ENCODE data around the gene DCDC2B. TPM values are rescaled to one million over a fixed set of nuclear protein-coding genes. Genes with fewer than 3 reads are reported as not detected.

Gene DCDC2B
- total and polyA plus RNA-seq, 2 of the 13 experiments (the other 11 are each of a cell fraction or from before 2014, with no cell fraction given), result not detected

- TF ChIP-seq ZNF790 (CRISPR knock-in tag; IDR thresholded peaks at IDR 0.05; ENCODE audit: borderline replicate concordance), result peak; percentile 54; the same call in 1 of the 2 replicates
- TF ChIP-seq ATRX (CRISPR knock-in tag; IDR thresholded peaks at IDR 0.05; ENCODE audit: borderline replicate concordance), result no peak
- TF ChIP-seq POLR2G (IDR thresholded peaks at IDR 0.05; ENCODE audit: low read depth, low read length), result peak; percentile 82
- no peak for TF ChIP-seq MEIS1 (CRISPR knock-in tag; IDR thresholded peaks at IDR 0.05; ENCODE audit: borderline replicate concordance)
- TF ChIP-seq ZNF335 (CRISPR knock-in tag; IDR thresholded peaks at IDR 0.05), result no peak
- TF ChIP-seq, protein P1, sequence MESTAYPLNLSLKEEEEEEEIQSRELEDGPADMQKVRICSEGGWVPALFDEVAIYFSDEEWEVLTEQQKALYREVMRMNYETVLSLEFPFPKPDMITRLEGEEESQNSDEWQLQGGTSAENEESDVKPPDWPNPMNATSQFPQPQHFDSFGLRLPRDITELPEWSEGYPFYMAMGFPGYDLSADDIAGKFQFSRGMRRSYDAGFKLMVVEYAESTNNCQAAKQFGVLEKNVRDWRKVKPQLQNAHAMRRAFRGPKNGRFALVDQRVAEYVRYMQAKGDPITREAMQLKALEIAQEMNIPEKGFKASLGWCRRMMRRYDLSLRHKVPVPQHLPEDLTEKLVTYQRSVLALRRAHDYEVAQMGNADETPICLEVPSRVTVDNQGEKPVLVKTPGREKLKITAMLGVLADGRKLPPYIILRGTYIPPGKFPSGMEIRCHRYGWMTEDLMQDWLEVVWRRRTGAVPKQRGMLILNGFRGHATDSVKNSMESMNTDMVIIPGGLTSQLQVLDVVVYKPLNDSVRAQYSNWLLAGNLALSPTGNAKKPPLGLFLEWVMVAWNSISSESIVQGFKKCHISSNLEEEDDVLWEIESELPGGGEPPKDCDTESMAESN (CRISPR knock-in tag; conservative IDR thresholded peaks at IDR 0.05), result peak; percentile 71; the same call in 1 of the 2 replicates
- TF ChIP-seq, protein P2, sequence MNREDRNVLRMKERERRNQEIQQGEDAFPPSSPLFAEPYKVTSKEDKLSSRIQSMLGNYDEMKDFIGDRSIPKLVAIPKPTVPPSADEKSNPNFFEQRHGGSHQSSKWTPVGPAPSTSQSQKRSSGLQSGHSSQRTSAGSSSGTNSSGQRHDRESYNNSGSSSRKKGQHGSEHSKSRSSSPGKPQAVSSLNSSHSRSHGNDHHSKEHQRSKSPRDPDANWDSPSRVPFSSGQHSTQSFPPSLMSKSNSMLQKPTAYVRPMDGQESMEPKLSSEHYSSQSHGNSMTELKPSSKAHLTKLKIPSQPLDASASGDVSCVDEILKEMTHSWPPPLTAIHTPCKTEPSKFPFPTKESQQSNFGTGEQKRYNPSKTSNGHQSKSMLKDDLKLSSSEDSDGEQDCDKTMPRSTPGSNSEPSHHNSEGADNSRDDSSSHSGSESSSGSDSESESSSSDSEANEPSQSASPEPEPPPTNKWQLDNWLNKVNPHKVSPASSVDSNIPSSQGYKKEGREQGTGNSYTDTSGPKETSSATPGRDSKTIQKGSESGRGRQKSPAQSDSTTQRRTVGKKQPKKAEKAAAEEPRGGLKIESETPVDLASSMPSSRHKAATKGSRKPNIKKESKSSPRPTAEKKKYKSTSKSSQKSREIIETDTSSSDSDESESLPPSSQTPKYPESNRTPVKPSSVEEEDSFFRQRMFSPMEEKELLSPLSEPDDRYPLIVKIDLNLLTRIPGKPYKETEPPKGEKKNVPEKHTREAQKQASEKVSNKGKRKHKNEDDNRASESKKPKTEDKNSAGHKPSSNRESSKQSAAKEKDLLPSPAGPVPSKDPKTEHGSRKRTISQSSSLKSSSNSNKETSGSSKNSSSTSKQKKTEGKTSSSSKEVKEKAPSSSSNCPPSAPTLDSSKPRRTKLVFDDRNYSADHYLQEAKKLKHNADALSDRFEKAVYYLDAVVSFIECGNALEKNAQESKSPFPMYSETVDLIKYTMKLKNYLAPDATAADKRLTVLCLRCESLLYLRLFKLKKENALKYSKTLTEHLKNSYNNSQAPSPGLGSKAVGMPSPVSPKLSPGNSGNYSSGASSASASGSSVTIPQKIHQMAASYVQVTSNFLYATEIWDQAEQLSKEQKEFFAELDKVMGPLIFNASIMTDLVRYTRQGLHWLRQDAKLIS (CRISPR knock-in tag; IDR thresholded peaks at IDR 0.05), result no peak
- no peak for TF ChIP-seq NFE2L1 (CRISPR knock-in tag; IDR thresholded peaks at IDR 0.05; ENCODE audit: borderline replicate concordance)
- TF ChIP-seq ZNF614 (CRISPR knock-in tag; IDR thresholded peaks at IDR 0.05; ENCODE audit: borderline replicate concordance), result 0 out of 2 replicates have a peak, but pooled peaks have one; percentile 60
- no peak for TF ChIP-seq IRF2 (CRISPR knock-in tag; IDR thresholded peaks at IDR 0.05)
- TF ChIP-seq MEIS2 (CRISPR knock-in tag; IDR thresholded peaks at IDR 0.05), result no peak
- no peak for TF ChIP-seq ZNF557 (CRISPR knock-in tag; IDR thresholded peaks at IDR 0.05)
- TF ChIP-seq FOXP4 (CRISPR knock-in tag; IDR thresholded peaks at IDR 0.05), result peak; percentile 25; the same call in 1 of the 2 replicates
- no peak for TF ChIP-seq GRHL1 (CRISPR knock-in tag; conservative IDR thresholded peaks at IDR 0.05)
- TF ChIP-seq, protein P3, sequence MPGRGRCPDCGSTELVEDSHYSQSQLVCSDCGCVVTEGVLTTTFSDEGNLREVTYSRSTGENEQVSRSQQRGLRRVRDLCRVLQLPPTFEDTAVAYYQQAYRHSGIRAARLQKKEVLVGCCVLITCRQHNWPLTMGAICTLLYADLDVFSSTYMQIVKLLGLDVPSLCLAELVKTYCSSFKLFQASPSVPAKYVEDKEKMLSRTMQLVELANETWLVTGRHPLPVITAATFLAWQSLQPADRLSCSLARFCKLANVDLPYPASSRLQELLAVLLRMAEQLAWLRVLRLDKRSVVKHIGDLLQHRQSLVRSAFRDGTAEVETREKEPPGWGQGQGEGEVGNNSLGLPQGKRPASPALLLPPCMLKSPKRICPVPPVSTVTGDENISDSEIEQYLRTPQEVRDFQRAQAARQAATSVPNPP (CRISPR knock-in tag; IDR thresholded peaks at IDR 0.05), result no peak
- no peak for TF ChIP-seq ZNF124 (CRISPR knock-in tag; IDR thresholded peaks at IDR 0.05)
- TF ChIP-seq THAP11 (CRISPR knock-in tag; IDR thresholded peaks at IDR 0.05), result peak; percentile 75
- TF ChIP-seq SMAD9 (CRISPR knock-in tag; IDR thresholded peaks at IDR 0.05), result no peak
Measured at GRCh38 chr1:32205401-32206370, 3.2 kb upstream of the DCDC2B start, which contains the start of gene IQCC (continued).
